GM18870 (cell line): ENCODE data around the gene ACO2.
A peak's percentile ranks its signal among the peaks of the same experiment; 100 is the strongest.
"Not testable (repeated sequence)": the region's sequence is repeated elsewhere in the genome, so short reads cannot be mapped to it uniquely, and the experiment has no call there.

Source experiments
- ATAC-seq: cut with Tn5 transposase; IDR thresholded peaks from one replicate; pipeline ENCODE4 v1.9.1; 2021; ENCODE audit warnings: moderate library complexity; ENCODE audit not compliant: unreplicated experiment

The ACO2 gene

DNA sequence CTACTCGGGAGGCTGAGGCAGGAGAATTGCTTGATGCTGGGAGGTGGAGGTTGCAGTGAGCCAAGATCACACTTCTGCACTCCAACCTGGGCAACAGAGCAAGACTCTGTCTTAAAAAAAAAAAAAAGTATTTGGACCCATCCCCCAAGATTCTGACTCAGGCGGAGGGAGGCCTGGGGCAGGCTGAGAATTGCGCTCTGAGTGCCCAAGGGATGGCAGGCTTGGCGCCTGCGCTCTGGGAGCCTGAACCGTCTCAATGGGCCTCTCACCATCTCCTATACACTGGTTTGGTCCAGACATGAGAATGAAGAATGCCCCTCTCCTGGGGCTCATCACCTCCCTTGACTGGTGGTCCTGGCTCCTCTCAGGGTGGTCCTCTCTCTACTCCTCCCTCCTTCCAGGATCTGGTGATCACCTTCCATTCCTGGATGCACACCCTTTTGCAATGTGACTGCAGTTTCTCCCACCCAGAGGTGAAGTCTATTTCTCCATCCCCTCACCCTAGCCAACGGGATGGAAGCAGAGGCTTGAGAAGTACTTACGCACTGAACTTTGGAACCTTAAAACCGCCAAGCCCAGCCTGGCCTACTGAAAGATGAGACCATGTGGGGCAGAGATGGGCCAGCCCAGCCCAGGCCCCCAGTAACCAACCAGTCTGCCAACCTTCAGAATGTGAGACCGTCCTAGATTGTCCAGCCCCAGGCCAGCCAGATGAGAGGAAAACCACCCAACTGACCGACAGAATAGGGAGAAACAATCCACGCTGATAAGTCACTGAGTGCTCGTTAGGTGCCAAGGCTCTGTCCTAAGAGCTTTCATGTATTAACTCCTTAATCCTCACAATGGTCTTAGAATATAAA is 70.5 kb downstream of the ACO2 start:
- ATAC-seq = no peak

- ATAC-seq = no peak
These were observed 71.0 kb downstream of the ACO2 start for GRCh38 chr22:41540006-41540315.

DNA sequence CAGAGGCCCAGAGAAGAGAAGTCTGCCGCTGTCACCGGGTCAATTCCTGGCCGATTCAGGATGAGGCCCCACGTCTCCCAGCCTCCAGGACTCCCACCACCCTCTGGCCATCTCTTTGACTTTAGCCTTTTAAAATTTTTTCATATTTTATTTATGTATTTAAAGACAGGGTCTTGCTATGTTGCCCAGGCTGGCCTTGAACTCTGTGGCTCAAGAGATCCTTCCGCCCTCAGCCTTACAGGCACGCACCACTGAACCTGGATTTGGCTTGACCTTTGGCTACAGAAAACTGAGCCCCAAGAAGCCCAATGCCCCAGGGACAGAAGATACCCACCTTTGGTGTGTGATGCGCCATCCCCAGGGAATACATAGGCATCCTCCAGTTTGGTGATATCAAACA is 71.4 kb downstream of the ACO2 start:
- no peak for ATAC-seq

DNA sequence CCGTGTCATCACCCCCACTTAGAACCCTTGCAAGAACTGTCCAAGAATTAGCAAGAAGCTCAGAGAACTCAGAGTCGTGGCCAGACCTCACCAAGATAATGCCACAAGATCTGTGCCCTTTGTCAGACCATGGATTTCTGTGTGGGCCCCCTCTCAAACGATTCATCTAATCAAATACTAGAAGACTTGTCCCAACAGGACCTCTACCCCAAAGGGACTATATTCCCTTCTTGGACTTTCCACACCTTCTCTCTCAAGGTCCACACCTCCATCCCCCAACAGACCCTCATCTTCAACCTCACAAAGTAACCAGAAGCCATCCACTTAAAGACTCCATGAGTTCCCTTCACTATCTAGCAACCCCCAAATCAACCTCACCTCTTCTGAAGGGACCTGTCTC is 72.6 kb downstream of the ACO2 start:
- ATAC-seq = no peak

GRCh38 chr22:41542224-41542623 is 73.3 kb downstream of the ACO2 start:
- no peak for ATAC-seq

GRCh38 chr22:41543854-41544670 is 75.1 kb downstream of the ACO2 start, which contains the start of gene POLR3H:
Gene POLR3H, minus strand, starts transcription at chr22:41544470. Its CDS starts 369 bp downstream, at chr22:41544101.
- ATAC-seq = peak; percentile 57

GRCh38 chr22:41544671-41545476 is 76.0 kb downstream of the ACO2 start:
- no peak for ATAC-seq

GRCh38 chr22:41548830-41549211 is 79.9 kb downstream of the ACO2 start:
- ATAC-seq = no peak

GRCh38 chr22:41550952-41551491 is 82.1 kb downstream of the ACO2 start:
- no peak for ATAC-seq

GRCh38 chr22:41551877-41552582 is 83.1 kb downstream of the ACO2 start:
- ATAC-seq = no peak

- ATAC-seq = no peak
These were observed 86.5 kb downstream of the ACO2 start for GRCh38 chr22:41555325-41555982.

DNA sequence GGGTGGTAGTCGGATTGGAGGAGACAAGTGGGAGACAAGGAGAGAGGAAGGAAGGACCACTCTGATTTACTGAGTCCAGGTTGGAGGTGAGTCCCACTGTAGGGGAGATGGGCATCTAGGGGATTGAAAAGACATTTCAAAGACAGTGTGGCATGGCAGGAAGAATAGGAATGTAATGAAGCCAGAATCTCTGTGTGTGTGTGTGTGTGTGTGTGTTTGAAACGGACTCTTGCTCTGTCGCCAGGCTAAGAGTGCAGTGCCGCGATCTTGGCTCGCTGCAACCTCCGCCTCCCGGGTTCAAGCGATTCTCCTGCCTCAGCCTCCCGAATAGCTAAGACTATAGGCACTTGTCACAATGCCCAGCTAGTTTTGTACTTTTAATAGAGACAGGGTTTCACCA is 87.6 kb downstream of the ACO2 start:
- ATAC-seq = no peak

DNA sequence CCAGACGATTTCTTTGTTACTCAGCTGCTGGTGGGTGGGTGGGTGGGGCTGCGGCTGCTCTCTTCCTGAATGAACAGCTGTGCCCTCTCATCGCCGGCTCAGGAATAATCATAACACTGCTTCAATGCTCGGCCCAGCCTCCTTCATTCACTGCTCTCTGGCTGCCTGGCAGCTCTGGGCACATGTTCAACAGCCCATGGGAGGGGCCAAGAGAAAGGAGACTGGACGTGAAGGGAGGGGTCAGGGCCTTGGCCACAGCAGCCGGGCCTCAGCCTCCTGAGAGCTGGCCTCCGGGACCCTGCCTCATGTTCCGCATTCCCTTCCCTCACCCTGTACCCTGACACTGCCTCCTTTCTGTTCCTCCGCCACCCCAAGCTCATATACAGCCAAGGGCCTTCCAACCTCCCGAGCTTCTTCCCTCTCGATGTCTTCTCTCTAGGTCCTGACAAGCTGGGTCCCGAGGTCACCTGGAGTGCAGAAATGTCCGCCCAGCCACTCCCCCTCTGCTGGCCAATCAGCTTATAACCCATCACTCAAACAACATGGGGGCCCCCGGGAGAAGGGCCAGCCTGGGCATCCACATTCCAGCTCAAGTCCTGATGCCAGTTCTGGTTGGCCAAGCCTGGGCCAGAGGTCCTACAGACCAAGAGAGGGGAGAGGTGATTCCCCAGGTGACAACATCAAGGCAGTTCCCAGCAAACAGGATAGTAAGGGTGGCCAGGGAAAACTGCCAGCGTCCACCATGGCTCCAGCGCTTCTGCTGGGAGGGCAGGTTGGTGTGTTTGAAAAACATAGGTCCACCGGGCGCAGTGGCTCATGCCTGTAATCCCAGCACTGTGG is 88.7 kb downstream of the ACO2 start:
- no peak for ATAC-seq

GRCh38 chr22:41558241-41558630 is 89.3 kb downstream of the ACO2 start:
- not testable (repeated sequence) for ATAC-seq

GRCh38 chr22:41560095-41560471 is 91.2 kb downstream of the ACO2 start:
- ATAC-seq = no peak

GRCh38 chr22:41561335-41561734 is 92.4 kb downstream of the ACO2 start:
- ATAC-seq = no peak

DNA sequence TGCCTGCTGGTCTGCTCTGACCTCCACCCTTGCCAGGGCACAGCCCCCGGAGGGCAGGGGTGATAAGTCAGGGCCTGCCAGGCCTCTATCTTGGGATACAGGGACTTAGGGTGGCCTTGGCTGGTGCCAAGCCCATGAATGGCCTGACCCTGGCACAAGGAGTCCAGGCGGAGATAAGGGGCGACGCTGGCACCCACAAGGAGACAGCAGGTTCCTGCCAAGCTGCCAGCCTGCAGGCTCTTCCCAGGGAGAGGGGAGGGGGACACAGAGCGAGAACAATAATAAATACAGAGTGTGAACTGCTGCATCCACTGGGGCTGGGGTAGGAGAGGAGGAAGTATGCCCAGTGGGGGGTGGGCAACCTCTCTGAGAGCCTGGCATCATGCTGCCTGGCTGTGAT is 92.9 kb downstream of the ACO2 start:
- ATAC-seq = no peak

DNA sequence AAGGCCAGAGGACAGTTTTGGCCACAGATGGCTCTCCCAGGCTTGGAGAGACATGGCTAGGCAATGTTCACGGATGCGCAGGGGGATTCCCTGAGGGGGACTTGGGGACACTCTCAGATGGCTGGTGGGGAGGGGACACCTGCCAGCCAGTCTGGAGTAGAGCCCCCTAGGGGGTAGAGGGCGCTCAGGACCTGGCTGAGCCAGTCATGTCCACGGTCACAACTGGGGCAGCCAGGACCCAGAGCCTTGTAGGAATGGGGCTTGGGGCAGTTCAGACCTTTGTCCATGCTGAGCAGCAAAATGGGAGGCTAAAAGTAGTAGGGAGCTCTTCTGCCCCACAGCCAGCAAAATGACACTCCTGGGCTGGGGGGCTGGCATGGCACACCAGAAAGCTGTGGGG is 93.5 kb downstream of the ACO2 start:
- ATAC-seq = no peak

GRCh38 chr22:41563051-41563711 is 94.3 kb downstream of the ACO2 start:
- ATAC-seq = no peak
